ENCODE results near the gene LAMA5. TPM values are rescaled to one million over a fixed set of nuclear protein-coding genes. Genes with fewer than 3 reads are reported as not detected.

Gene LAMA5
- total RNA-seq, 1 donor from 2014 or later = 55.8 TPM

GRCh38 chr20:62265365-62265764 lies 101.7 kb downstream of the LAMA5 start:
- no peak for DNase-seq

GRCh38 chr20:62263396-62263795 lies 103.7 kb downstream of the LAMA5 start:
- no peak for DNase-seq

- no peak for DNase-seq
Observed at GRCh38 chr20:62262064-62262463, 105.0 kb downstream of the LAMA5 start.

GRCh38 chr20:62259294-62259565 lies 107.9 kb downstream of the LAMA5 start:
- no peak for DNase-seq

Other genes starting within 250 kb of the LAMA5 start
- gene LSM14B, start 244.8 kb downstream of the LAMA5 start, total RNA-seq = 31.3 and 32.8 TPM in 2 replicates
- 450 and 557 TPM in 2 replicates for gene PSMA7, start 223.9 kb downstream of the LAMA5 start, total RNA-seq
- gene SS18L1, start 223.5 kb downstream of the LAMA5 start, total RNA-seq = 13.8 and 16.5 TPM in 2 replicates
- 19.3 and 26.7 TPM in 2 replicates for gene MTG2, start 184.3 kb downstream of the LAMA5 start, total RNA-seq
- not detected in 2 replicates for gene HRH3, start 147.0 kb downstream of the LAMA5 start, total RNA-seq
- gene OSBPL2, start 128.8 kb downstream of the LAMA5 start, total RNA-seq = 28.9 and 35.7 TPM in 2 replicates
- 130 and 158 TPM in 2 replicates for gene ADRM1, start 64.3 kb downstream of the LAMA5 start, total RNA-seq
- 226 and 1,095 TPM in 2 replicates for gene RPS21, start 19.8 kb upstream of the LAMA5 start, total RNA-seq
- gene CABLES2, start 40.0 kb upstream of the LAMA5 start, total RNA-seq = 0.85 and 1.9 TPM in 2 replicates
- gene RBBP8NL, start 60.2 kb upstream of the LAMA5 start, total RNA-seq = not detected in 2 replicates
- gene GATA5, start 108.7 kb upstream of the LAMA5 start, total RNA-seq = not detected in 2 replicates

Measured in dermis blood vessel endothelial cell (primary cell).